NOMO-1 (cell line): ENCODE data around the gene ANKS1B.

ENCODE experiments used
- DNase-seq, 2 experiments: peaks; one replicate each; lab custom pipeline; 2025; ENCODE audit not compliant: unreplicated experiment in 2 of 2; lab: John Stamatoyannopoulos, UW

The ANKS1B gene

DNA sequence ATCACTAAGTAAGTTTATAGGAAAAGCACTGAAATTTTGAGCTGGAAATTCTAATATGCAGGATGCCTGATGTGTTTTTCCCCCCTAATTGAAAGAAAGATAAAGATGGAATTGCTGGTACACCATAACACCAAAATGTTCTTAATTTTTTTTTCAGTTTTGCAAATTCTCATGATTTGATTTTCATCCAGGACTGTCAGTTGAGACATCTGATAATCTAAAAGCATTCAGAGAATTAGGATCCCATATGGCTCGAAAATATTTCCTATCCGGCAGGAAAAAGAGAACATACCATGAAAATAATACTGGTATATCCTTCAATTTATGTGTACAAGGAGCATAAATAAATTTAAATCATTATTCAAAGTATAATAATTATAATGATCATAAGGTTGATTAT is 887.6 kb downstream of the ANKS1B start:
- DNase-seq: no peak

DNA sequence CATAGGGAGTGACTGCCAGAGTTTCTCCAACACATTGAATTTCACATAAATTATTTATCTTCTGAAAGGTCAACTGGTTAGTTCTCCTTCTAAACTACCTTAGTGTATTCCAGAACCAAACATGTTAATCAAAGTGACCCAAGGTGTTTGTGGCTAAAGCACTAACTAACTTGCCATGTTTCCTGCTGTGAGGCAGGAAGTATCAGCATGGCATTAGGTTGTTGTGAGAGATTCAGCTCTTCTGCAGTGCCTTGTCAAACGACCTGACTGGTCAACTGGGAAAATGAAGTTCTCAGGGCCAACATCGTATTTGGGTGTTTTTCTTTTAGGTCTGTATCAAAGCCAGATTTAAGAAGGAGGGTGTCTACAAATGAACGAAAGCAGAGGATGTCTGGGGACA is 891.6 kb downstream of the ANKS1B start:
- no peak for DNase-seq

DNA sequence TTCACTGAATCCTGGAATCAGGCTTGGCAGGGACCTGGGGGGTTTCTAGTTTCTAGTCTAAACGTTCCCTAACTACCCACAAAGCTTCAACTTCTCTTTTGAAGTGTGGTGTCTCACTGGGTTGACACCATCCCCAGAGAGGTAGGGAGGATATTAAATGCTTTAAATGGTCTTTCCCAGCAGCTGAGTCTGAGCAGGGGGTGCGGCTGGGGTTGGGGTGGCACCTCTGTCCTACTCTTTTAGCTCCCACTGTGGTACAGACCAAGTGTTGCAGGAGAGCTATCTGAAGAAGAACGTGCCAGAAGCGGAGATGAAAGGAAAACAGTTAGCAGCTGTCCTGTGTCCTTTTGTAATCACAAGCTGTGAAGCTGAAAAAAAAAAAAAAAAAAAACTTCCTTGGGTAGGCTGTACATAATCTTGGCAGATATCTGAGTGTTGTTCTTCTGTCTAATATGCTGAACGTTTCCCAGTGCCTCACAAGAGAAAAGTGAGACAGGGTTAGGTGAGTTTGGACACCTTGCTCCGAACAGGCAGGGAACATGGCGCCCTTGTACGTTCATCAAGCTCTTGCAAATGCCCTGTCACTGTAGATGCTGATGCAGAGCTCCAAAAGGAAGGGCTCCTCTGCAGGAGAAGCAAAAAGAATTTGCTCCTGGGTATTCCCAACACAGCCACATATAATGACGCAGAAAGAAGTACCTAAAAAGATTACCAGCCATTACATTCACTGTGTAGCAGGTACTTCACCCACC is 892.5 kb downstream of the ANKS1B start:
- DNase-seq: no peak

DNA sequence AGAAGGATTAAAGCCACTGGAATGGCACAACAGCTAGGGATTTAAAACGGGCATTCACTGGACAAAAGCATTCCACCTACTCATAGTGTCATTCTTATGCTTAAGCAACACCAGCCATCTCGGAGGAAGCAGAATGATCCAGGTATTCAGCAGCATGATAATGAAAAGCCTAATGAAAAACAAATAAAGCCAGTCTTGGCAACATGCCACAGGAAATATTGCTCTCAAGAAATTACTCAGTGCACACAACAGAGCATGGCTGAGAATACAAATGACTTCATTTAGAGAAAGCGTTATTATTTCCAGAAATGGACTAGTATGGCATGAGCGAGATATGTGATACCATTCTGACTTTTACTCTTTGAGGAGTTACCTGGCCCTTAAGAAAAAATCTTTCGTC is 897.5 kb downstream of the ANKS1B start:
- no peak for DNase-seq

DNA sequence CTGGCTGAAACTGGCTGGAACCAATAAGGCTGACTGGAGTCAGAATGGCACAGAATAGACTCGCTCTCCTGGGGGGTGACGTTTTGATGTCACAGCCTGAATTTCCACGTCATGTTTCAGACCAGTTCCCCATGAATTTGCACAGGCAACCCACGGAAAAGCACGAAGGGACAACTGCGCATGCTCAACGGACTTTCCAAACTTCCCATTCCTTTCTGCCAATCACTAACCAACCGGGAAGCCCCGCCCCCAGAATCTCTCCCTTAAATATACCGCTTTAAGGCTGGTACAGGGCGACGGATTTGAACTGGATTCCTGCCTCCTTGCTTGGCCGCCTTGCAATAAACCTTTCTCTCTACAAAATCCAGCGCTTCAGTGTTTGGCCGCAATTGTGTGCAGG is 904.9 kb downstream of the ANKS1B start:
- DNase-seq: no peak

DNA sequence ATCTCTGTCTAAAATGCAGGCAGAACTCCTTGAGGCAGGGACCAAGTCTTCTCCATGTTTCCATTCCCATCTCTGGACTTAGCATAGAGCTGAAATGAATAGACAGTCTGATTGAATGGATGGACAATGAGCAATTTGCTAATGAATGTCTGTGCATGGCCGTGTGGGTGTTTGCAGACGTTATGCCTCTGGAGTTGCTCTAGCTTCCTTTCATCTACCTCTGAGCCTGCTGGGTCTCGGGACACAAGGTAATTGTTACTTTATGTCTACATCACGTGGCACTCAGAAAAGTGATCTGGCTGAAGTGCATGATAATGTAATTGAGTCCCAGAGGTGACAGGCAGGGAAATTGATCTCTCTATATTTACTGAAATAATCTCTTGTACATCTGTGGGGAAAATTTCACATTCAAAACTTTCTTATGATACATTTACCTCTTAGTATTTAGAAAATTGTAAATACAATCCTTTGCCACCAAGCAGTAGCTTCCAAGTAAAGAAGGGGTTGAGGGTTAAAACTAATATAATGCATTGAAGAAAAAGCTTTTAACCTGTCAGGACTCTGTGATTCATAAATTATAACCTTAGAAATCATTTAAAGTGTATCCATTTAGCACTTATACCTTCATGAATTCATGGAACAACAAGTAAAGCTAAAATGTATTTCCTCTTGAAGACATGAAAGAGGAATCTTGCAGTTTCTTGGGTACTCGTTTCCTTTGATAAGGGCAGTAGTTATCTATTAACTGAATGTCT is 915.6 kb downstream of the ANKS1B start:
- no peak for DNase-seq

DNA sequence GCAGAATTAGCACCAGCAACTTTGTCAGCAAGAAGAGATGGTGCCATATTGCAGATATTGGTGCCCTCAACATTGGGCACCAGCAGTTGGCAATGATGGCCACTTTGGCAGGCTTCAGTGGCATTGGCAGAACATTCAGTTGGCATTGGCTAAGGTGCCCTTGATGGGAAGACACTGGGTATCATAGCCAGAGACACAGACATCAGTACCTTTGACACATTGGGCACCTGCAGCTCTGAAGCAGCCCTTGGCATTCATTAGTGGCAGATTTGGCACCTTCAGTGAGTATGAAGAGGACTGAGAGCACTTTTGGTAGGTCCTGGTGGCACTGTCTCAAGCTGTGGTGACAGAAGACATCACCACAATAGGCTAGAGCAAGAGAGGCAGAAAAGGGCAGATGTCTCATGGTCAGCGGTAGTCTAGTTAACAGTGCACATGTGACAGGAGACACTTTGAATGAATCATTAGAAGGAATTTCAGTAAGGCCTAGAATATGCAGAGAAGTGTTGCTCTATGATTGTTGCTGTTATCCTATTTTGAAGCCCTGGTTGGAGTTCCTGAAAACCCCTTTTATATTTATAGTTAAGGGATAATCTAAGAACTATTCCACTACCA is 917.5 kb downstream of the ANKS1B start:
- no peak for DNase-seq

DNA sequence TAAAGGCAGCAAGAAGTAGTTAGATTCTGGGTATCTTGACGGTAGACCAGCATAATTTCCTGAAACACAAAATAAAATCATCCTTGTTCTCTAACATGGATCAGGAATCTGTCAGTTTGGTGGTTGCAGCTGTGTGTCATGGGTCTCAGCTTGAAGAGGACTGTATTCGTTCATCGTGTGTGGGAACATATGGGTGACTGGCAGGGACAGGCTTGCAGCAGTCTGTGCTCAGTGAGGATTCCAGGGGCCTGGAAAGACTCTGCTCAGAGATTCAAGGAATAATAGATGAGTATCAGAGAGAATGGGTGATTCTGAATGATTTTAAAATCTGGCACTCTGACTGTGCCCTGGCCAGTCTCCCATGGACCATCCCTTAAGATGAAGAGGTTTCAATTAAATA is 918.0 kb downstream of the ANKS1B start:
- no peak for DNase-seq

DNA sequence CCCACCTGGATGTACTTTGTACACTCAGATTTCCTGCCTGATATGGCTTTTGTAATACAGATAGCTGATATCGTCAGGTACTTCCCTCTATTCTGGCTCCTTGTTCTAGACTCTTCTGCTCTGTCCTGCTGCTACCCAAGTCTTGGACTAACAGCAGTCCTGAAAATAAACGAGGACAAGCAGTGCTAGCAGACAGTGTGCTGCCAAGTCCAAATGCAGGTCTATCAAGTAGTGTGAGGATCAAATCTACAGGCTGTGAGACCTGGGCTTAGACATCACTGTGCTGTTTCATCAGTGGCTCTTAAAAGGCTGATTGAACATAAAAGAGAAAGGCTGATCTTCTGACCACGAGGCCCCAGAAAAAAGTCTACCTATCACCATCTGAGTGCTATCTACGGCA is 921.6 kb downstream of the ANKS1B start:
- no peak for DNase-seq

DNA sequence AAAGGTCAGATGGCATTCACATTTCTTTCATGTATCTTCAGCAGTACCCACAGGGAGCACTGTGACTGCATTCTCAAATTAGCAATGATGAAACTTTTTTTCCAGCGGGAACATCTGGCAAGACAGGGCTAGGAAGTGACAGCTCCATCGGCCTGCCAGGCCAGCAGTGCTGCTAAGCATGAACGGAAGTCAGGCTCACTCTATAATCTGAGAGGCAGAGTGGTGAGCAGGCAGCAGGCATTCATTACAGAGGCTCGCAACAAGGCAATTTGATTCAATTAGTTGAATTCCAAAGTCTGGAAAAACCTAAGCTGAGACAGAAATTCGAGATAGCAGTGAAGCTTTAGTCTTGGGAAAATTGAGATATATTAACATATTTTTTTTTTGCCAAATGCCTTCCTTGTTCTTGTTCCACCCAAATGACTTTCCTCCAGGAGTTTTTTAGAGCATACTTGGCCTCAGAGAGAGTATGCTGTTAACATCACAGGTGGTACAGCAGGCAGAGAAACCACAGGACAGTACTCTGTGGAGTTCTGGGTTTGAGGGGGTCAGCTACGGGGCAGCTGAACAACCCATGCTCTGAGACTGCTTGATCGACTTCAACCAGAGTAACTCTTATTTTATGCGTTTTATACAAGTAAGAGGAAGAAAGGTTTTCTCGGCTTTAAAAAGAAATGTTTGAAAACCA is 924.8 kb downstream of the ANKS1B start:
- DNase-seq: no peak

DNA sequence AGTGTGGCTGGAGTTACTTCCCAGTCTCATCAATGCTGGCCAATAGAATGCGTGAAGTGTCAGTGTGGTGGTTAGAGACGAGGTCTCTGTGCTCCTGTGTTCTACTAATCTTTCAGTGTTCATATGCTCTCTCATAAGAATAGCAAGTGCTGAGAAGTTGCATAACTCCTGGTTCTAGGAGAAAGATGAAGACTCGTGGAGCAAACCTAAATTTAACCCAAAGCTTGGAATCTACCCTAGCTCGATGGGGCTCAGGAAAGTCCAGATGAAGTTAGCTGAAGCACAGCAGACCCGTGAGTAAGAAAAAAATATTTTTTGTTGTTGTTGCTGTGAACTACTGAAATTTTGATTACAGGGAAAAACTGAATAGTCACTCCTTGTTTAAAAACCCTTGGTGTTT is 927.1 kb downstream of the ANKS1B start:
- DNase-seq: no peak

DNA sequence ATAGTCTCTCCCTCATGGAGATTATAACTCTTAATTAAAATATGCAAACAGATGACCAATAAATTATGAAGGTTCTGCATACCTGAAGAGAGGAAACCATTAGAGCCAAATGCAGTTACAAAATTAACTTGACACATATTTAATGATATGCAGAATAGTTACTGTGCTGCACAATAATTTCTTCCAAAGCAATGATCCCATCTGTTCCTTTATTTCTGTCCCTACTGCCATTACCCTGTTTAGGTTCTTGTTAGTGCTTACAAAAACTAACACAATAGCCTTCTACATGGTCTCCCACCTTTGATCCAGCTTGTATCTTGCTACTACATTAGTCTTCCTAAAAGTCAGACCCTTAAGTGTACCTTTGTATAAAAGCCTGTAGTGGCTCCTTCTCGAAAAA is 928.5 kb downstream of the ANKS1B start:
- DNase-seq: no peak

DNA sequence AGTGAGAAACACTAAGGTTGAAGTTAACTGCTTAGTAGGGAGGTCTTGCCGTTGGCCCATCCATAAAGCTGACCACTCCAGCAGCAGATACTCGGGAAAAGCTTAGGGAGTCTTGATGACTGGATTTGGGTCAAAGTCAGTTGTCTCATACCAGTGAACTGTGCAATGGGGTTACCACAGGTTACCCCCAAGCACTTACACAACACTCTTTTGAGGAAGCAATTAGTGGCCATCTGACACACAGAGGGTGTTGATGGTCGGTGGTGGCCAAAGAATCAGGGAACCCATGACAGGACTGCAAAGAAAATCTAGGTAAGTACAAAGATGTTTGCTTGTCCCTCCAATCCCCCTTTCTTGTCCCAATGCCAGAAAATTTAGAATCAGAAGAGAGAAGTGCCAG is 929.4 kb downstream of the ANKS1B start:
- peak; percentile 87 to 93 for DNase-seq

DNA sequence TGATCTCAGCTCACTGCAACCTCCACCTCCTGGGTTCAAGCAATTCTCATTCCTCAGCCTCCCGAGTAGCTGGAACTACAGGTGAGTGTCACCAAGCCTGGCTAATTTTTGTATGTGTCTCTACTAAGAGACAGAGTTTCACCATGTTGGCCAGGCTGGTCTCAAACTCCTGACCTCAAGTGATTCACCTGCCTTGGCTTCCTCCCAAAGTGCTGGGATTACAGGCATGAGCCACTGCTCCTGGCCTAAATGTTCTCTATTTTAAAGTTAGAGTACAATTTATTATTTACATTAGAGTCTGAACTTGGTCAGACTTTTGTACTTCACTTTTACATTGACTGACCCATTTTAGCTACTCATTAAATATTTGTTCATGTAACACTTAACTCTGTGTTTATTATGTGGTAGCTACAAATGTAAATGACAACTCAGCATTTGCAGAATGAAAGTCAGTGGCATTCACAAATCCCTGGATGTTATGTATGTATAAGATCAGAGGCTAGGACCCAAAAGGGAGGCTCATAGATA is 930.1 kb downstream of the ANKS1B start:
- no peak for DNase-seq

DNA sequence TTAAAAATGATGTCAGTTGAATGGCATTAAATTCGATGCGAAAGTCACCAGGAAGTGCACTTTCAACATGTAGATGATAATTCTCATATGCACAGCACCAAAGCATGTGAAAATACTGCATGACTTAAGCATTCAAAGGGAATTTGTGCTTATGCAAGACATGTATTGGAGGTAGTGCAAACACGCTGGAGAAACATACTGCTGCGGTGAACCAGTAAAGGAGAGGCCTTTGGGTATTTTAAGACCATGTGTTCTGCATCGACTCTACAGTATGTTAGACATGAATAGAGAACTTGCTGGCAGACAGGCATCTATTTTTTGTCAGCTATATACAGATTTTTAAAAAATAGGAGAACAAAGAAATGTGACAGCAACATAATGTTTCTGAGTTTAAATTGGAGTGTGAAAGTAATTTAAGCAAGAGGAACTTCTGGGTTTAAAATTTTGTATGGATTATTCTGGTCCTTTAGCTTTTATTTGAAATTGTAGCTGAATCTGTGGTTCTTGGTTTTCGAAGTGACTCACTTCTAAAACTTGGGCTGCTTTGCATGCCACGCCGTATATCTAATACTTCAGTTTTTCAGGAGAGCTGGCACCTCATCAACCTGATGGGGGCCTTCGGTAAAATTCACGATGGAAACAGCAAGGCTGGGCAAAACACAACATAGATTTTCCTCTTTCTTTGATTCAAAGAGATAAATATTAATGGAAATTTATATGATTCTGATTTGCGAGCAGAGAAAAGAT is 930.9 kb downstream of the ANKS1B start:
- peak; percentile 39 to 76 for DNase-seq

DNA sequence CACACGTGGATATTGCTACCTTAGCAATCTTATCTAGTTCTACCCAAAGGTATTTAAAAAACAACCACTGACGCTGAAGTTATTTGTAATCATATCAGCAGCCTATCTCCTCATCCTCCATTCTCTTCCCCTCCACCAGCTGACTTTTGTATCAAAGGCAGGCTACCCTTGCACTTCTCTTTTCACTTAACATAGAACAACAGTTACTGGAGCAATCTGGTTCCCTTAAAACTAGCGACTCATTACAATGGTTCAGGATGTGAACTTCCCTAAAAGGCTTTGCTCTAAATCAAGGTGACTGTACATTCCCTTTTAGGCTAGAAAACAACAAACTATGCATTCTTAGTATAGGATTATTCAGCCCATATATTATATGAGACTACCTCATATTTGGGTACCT is 935.0 kb downstream of the ANKS1B start:
- peak; percentile 73 to 91 for DNase-seq

DNA sequence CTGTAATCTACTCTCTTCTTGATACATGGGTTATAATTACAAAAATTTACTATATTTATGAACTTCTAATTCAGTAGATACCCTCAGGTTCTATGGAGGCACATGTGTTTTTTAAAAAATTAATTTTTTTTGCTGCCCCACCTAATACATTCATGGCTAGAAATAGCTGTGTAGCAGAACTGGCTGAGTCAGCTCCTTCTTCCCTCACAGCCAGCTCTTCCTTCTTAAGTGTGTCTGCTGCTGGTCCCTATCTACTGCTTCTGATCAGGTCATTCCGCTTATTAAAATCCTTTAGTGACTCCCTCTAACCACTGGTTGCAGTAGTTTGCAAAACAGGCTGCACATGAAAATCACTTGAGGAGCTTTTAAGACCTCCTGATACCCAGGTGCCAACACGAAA is 939.6 kb downstream of the ANKS1B start:
- DNase-seq: no peak

DNA sequence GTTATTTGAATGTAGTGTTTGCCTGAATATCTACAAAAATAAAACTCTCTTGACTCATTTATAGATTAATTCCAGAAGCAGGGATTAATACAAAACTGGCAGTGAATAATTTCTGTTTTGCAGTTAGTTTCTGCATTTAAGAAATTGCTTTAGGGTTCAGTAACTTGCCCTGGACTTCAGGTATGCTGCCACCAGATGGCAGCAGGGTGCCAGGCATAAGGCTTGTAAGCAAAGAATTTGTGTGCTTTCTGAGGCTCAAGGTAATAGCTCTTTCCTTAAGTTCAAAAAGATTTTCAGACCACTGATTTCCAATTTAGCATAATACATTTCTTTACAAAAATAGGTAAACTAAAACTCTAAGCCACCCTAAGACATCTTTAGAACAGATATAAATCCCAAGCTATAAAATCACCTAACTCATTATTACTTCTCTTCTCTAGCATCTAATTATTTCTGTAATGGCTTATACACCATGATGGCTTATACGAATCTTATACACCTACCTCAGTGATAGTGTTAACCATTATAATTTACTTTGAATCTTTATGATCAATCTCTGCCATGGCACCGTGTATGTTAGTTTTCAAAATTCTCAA is 941.3 kb downstream of the ANKS1B start:
- DNase-seq: peak; percentile 62 to 71

DNA sequence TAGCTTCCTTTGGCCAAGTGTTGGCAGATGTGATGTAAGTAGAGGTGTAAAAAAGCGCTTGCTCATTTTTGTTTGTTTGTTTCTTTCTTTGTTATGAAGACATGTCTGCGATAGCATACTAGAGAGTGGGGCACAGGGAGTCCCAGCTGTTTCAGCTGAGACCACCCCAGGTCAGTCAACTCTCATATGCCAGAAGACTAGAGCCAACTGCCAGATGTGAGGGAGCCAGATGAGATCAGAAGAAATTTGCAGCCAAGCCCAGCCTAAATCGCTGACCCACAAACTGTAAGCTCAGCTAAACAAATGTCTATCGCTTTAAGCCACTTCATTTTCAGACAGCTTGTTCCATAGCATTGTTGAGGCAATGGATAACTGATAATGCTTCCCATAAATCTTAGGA is 942.5 kb downstream of the ANKS1B start:
- no peak for DNase-seq
